Ishikawa (cell line): ENCODE data around the gene ACR.

ENCODE experiments used
- CEBPB ChIP-seq: IDR thresholded peaks from 2 replicates; pipeline ENCODE4 v1.6.1; 2012
- CREB1 ChIP-seq: IDR thresholded peaks from 2 replicates; pipeline ENCODE4 v1.6.1; 2012; ENCODE audit warnings: low read depth
- EP300 ChIP-seq: IDR thresholded peaks from 2 replicates; pipeline ENCODE4 v1.6.1; 2012; ENCODE audit warnings: borderline replicate concordance
- FOXM1 ChIP-seq: IDR thresholded peaks from 2 replicates; pipeline ENCODE4 v1.6.1; 2012; ENCODE audit warnings: low read depth, borderline replicate concordance
- MAX ChIP-seq: IDR thresholded peaks from 2 replicates; pipeline ENCODE4 v1.6.1; 2012
- NFIC ChIP-seq: IDR thresholded peaks from 2 replicates; pipeline ENCODE4 v1.6.1; 2012
- RAD21 ChIP-seq: IDR thresholded peaks from 2 replicates; pipeline ENCODE4 v1.6.1; 2012; ENCODE audit warnings: low read depth
- REST ChIP-seq: IDR thresholded peaks from 2 replicates; pipeline ENCODE4 v1.6.1; 2012; ENCODE audit warnings: low read depth, mild to moderate bottlenecking
- TAF1 ChIP-seq: IDR thresholded peaks from 2 replicates; pipeline ENCODE4 v1.6.1; 2012; ENCODE audit warnings: low read depth, mild to moderate bottlenecking
- TCF12 ChIP-seq: IDR thresholded peaks from 2 replicates; pipeline ENCODE4 v1.6.1; 2012; ENCODE audit warnings: low read depth
- YY1 ChIP-seq: IDR thresholded peaks from 2 replicates; pipeline ENCODE4 v1.6.1; 2012; ENCODE audit warnings: low read depth

GRCh38 chr22:50717709-50718351 is 20.2 kb upstream of the ACR start:
- TF ChIP-seq MAX (no peak), CREB1 (no peak), TCF12 (no peak), FOXM1 (no peak), TAF1 (no peak), YY1 (no peak), REST (no peak), EP300 (no peak), RAD21 (no peak), NFIC (no peak), CEBPB (no peak)
